Placental pericyte (primary cell): ENCODE data around the gene ZNF805. TPM values are rescaled to one million over a fixed set of nuclear protein-coding genes. Genes with fewer than 3 reads are reported as not detected.

Source experiments
- total RNA-seq: library from RNA; depleted of rRNA; stranded (reverse); fragments of >200 nt; gene quantifications from 2 replicates; pipeline ENCODE4 v1.2.3, GENCODE V29; 2012

ZNF805 gene
- total RNA-seq, result 32.5 and 36.5 TPM in 2 replicates

GRCh38 chr19:57240311-57241090 is at the start of gene ZNF805:
TSS of gene ZNF805 (plus strand) at chr19:57240632. CDS start at chr19:57240892, 260 bp downstream.

GRCh38 chr19:57191141-57192076 is 49.0 kb upstream of the ZNF805 start, which contains the start of gene ZNF264:
TSS of gene ZNF264 (plus strand) at chr19:57191500. CDS start at chr19:57191914, 414 bp downstream.

GRCh38 chr19:57280165-57280961 is 39.9 kb downstream of the ZNF805 start, which contains the start of gene ZNF460:
TSS of gene ZNF460 (plus strand) at chr19:57280485. CDS start at chr19:57280807, 322 bp downstream.

Other genes with a start within 250 kb of the ZNF805 start
- not detected in 2 replicates for gene USP29, start 120.6 kb upstream of the ZNF805 start, total RNA-seq
- gene ZIM3, start 95.4 kb upstream of the ZNF805 start, total RNA-seq, result not detected in 2 replicates
- gene DUXA, start 73.1 kb upstream of the ZNF805 start, total RNA-seq, result not detected in 2 replicates
- gene ZNF264, start 49.1 kb upstream of the ZNF805 start, total RNA-seq, result 22.8 and 31.9 TPM in 2 replicates
- gene AURKC, start 9.6 kb upstream of the ZNF805 start, total RNA-seq, result 0.22 and 1.0 TPM in 2 replicates
- 96.5 and 103 TPM in 2 replicates for gene ZNF460, start 39.9 kb downstream of the ZNF805 start, total RNA-seq
- gene ZNF543, start 79.8 kb downstream of the ZNF805 start, total RNA-seq, result 11.6 and 11.7 TPM in 2 replicates
- gene ZNF304, start 110.6 kb downstream of the ZNF805 start, total RNA-seq, result 7.9 and 10.9 TPM in 2 replicates
- gene TRAPPC2B, start 122.9 kb downstream of the ZNF805 start, total RNA-seq, result 10.2 and 11.2 TPM in 2 replicates
- 3.6 and 5.3 TPM in 2 replicates for gene ZNF547, start 122.9 kb downstream of the ZNF805 start, total RNA-seq
- 16.6 and 19.7 TPM in 2 replicates for gene ZNF548, start 149.2 kb downstream of the ZNF805 start, total RNA-seq
- gene ZNF17, start 170.5 kb downstream of the ZNF805 start, total RNA-seq, result 8.3 and 14.0 TPM in 2 replicates
- gene ZNF749, start 194.7 kb downstream of the ZNF805 start, total RNA-seq, result 7.4 and 12.5 TPM in 2 replicates
- 0.22 and 0.86 TPM in 2 replicates for gene VN1R1, start 216.5 kb downstream of the ZNF805 start, total RNA-seq
- 13.1 and 16.8 TPM in 2 replicates for gene ZNF772, start 236.9 kb downstream of the ZNF805 start, total RNA-seq
- 7.9 and 13.0 TPM in 2 replicates for gene ZNF419, start 247.1 kb downstream of the ZNF805 start, total RNA-seq